Panc1 (cell line): Measurements from ENCODE around the gene PPFIA3. TPM values are rescaled to one million over a fixed set of nuclear protein-coding genes. Genes with fewer than 3 reads are reported as not detected.

Experiments used
- ATAC-seq: fragments of 200-7000 bp; cut with Tn5 transposase; 2 replicates; pipeline ENCODE4 v1.9.1; 2020; ENCODE audit warnings: mild to moderate bottlenecking, moderate library complexity
- BruUV-seq: library from RNA; stranded (reverse); fragments of 400-500 nt; replicated peaks from 2 replicates; lab custom pipeline; 2021; lab: Mats Ljungman, UMichigan
- CTCF ChIA-PET: fragments of 300-600 bp; sonication (Branson Sonifier 250); formaldehyde crosslinking; loops from one replicate; lab custom pipeline; 2022; ENCODE audit warnings: antibody characterized with exemption; lab: Charles Lee
- POLR2A ChIA-PET: fragments of 300-600 bp; sonication (Branson Sonifier 250); formaldehyde crosslinking; loops from one replicate; lab custom pipeline; 2022; ENCODE audit warnings: antibody characterized with exemption; lab: Charles Lee
- DNase-seq: peaks from one replicate; pipeline ENCODE4 v3.0.0-alpha.2; 2010; ENCODE audit warnings: low read depth, low spot score
- H3K27ac ChIP-seq: 2 replicates; pipeline ENCODE4 v1.5.1; 2011; ENCODE audit warnings: mild to moderate bottlenecking, low read length, inconsistent platforms
- H3K27me3 ChIP-seq: fragments of 200-500 bp; sonication (Bioruptor generic); 2 replicates; pipeline ENCODE4 v1.6.0; 2014; ENCODE audit warnings: low read length, inconsistent platforms; ENCODE audit not compliant: control insufficient read depth, insufficient read depth
- H3K36me3 ChIP-seq: fragments of 200-500 bp; sonication (Bioruptor generic); 2 replicates; pipeline ENCODE4 v1.5.1; 2014; ENCODE audit warnings: inconsistent platforms, mild to moderate bottlenecking, low read length, moderate library complexity; ENCODE audit not compliant: control insufficient read depth, insufficient read depth
- H3K4me1 ChIP-seq: 2 replicates; pipeline ENCODE4 v1.5.1; 2011; ENCODE audit warnings: inconsistent platforms, mild to moderate bottlenecking, low read length, moderate library complexity; ENCODE audit not compliant: control insufficient read depth, insufficient read depth
- H3K4me3 ChIP-seq, 2 experiments: 2 replicates each; pipeline ENCODE4 v1.5.1; 2011 to 2012; ENCODE audit warnings: low read depth in 2 of 2, low read length in 2 of 2, mild to moderate bottlenecking in 2 of 2, inconsistent platforms in 1 of 2, moderate library complexity in 1 of 2
- H3K9me3 ChIP-seq: fragments of 200-500 bp; sonication (Bioruptor generic); 2 replicates; pipeline ENCODE4 v1.5.1; 2014; ENCODE audit warnings: low read depth, mild to moderate bottlenecking, inconsistent platforms, low read length, moderate library complexity; ENCODE audit not compliant: control insufficient read depth, insufficient read depth
- CTCF ChIP-seq: fragments of 450-650 bp; IDR thresholded peaks from 2 replicates; pipeline ENCODE4 v1.5.1; 2017; ENCODE audit warnings: mild to moderate bottlenecking
- POLR2AphosphoS5 ChIP-seq: IDR thresholded peaks from 2 replicates; pipeline ENCODE4 v1.6.1; 2012; ENCODE audit warnings: mild to moderate bottlenecking, low read depth, low read length, moderate library complexity
- REST ChIP-seq, 2 experiments: IDR thresholded peaks; 2 replicates each; pipeline ENCODE4 v1.6.1; 2011 to 2012; ENCODE audit warnings: low read depth in 2 of 2, control low read depth in 1 of 2, low read length in 1 of 2, mild to moderate bottlenecking in 1 of 2, moderate library complexity in 1 of 2; ENCODE audit not compliant: insufficient read depth in 1 of 2
- SIN3A ChIP-seq: IDR thresholded peaks from 2 replicates; pipeline ENCODE4 v1.6.1; 2012; ENCODE audit warnings: low read depth, mild to moderate bottlenecking, low read length, moderate library complexity, borderline replicate concordance; ENCODE audit not compliant: insufficient read depth
- TCF7L2 ChIP-seq: IDR thresholded peaks from 2 replicates; pipeline ENCODE4 v1.6.1; 2011; ENCODE audit warnings: mild to moderate bottlenecking, low read depth, low read length, inconsistent platforms
- in situ Hi-C: cut with HindIII; loops from 2 replicates; pipeline ENCODE4 v1.10.0; 2016; ENCODE audit warnings: low sequenced_read_pairs, low pct_unique_long_range_greater_than_20kb
- intact Hi-C: fragments of 100-400 bp; cut with micrococcal nuclease; formaldehyde crosslinking; loops from one replicate; pipeline ENCODE4 v1.10.0; 2022; ENCODE audit not compliant: unreplicated experiment
- total RNA-seq: library from RNA; stranded (reverse); gene quantifications from one replicate; pipeline ENCODE4 v1.2.1, GENCODE V29; 2021; ENCODE audit not compliant: unreplicated experiment

The PPFIA3 gene
- total RNA-seq, 1 experiment from 2014 or later, result 21.7 TPM

GRCh38 chr19:49102303-49102702 is 17.0 kb upstream of the PPFIA3 start:
- DNase-seq (no peak), ATAC-seq (no peak)
- Histone ChIP-seq H3K4me3 (no peak overlapping the region), H3K9me3 (no peaks in the 10 kb centered on the region), H3K36me3 (peaks cover 13% of the 10 kb centered on the region), H3K4me1 (peaks cover 3% of the 10 kb centered on the region), H3K27me3 (no peaks in the 10 kb centered on the region), H3K27ac (no peak overlapping the region)
- in situ Hi-C loops (no loop called here), intact Hi-C loops (no loop called here)
- no TSS peak for BruUV-seq
- ChIA-PET CTCF (interaction anchor here (0.5 kb wide), 1 partner anchor 38 kb away, joined by 3 read pairs; the partner anchor contains the start of gene NTF4), POLR2A (no interaction called here)
- no peak for TF ChIP-seq CTCF
- no peak for TF ChIP-seq SIN3A
- TF ChIP-seq TCF7L2, result no peak
- TF ChIP-seq REST (IDR thresholded peaks at IDR 0.05; ENCODE audit: insufficient read depth in 1 of 2, low read depth in 2 of 2, low read length in 1 of 2), result no peak
- no peak for TF ChIP-seq POLR2AphosphoS5

DNA sequence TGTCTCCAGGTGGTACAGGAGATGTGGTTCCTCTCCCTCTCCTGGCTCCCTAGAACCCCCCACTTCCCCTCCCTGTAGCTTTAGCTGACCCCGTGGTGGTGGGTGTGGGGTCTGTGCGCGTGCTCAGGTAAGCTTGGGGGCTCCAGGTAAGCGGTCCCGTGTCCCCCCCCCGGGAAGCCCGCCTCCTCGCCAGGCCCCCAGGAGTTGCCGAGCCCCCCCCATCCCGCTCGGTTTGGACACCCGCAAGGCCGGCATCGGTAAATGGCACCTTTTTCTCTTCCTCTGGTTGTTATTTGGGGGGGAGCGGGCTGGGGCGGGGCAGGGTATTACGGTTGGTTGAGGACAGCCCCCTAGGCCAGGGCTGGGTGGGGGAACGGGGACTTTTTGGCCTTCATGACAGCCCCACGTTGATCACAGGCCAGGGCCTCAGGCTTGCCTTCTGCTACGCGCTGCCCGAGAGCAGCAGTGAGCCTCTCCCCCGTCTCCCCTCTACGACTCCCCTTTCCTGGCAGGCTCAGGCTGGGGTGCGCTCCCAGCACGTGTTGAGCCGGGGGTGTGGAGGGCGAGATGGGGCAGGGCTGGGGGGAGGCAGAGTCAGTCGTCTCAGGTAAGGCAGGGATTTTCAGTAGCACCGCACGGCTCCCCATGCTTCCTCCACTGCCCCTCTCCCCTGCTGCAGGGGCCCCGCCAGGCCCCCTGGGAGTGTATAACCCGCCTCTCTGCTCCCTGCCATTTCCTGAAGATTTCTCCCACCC is 15.8 kb upstream of the PPFIA3 start:
- TF ChIP-seq POLR2AphosphoS5 (no peak), REST (IDR thresholded peaks at IDR 0.05; ENCODE audit: insufficient read depth in 1 of 2, low read depth in 2 of 2, low read length in 1 of 2) (no peak)
- in situ Hi-C loops, result no loop called here
- intact Hi-C loops, result no loop called here
- no peak for DNase-seq
- BruUV-seq, result no TSS peak
- POLR2A ChIA-PET, result no interaction called here
- CTCF ChIA-PET, result no interaction called here
- H3K4me3 ChIP-seq, result no peak overlapping the region
- no peak overlapping the region for H3K27ac ChIP-seq
- no peak for ATAC-seq
- H3K27me3 ChIP-seq, result no peaks in the 10 kb centered on the region
- peaks cover 11% of the 10 kb centered on the region for H3K36me3 ChIP-seq
- H3K4me1 ChIP-seq, result no peaks in the 10 kb centered on the region
- no peaks in the 10 kb centered on the region for H3K9me3 ChIP-seq
